Myocyte (in vitro differentiated cells): ENCODE measurements around the gene IMMT. TPM values are rescaled to one million over a fixed set of nuclear protein-coding genes. Genes with fewer than 3 reads are reported as not detected.

Source experiments
- DNase-seq: peaks from one replicate; pipeline ENCODE4 v3.0.0-alpha.2; 2012; ENCODE audit warnings: low read depth
- microRNA-seq: library from miRNA; unstranded; fragments of <30 nt; microRNA quantifications from one replicate; pipeline ENCODE4, GENCODE V29; 2016
- total RNA-seq: library from RNA; depleted of rRNA; stranded (reverse); fragments of >200 nt; gene quantifications from 2 replicates; pipeline ENCODE4 v1.2.3, GENCODE V29; 2014

IMMT gene
- total RNA-seq, 1 donor from 2014 or later, result 93.0 TPM

- DNase-seq, result no peak
These were observed 101.0 kb downstream of the IMMT start for GRCh38 chr2:86094229-86094628.

Small RNA genes lying within 50 kb of the gene (microRNA-seq; reads per million reads assigned to microRNA genes)
- not detected for gene MIR4779

Other genes starting within 250 kb of the IMMT start
- gene POLR1A, start 89.6 kb downstream of the IMMT start, total RNA-seq, result 26.0 and 34.3 TPM in 2 replicates
- 113 and 147 TPM in 2 replicates for gene PTCD3, start 89.2 kb downstream of the IMMT start, total RNA-seq
- 37.9 and 39.4 TPM in 2 replicates for gene MRPL35, start 4.0 kb upstream of the IMMT start, total RNA-seq
- 67.8 and 90.1 TPM in 2 replicates for gene REEP1, start 142.2 kb upstream of the IMMT start, total RNA-seq
- gene KDM3A, start 245.9 kb upstream of the IMMT start, total RNA-seq, result 25.2 and 26.1 TPM in 2 replicates